AG04449 (cell line): ENCODE measurements around the gene DYRK4.
"Not testable (repeated sequence)": the region's sequence is repeated elsewhere in the genome, so short reads cannot be mapped to it uniquely, and the experiment has no call there.

ENCODE experiments used
- CTCF ChIA-PET: fragments of 350-600 bp; formaldehyde crosslinking; extraction: SDS; loops from one replicate; lab custom pipeline; 2021; ENCODE audit warnings: antibody characterized with exemption; lab: Yijun Ruan, JAX
- POLR2A ChIA-PET: fragments of 400-600, 350-600 bp; formaldehyde crosslinking; extraction: SDS; loops from one replicate; lab custom pipeline; 2020; ENCODE audit warnings: antibody characterized with exemption, inconsistent platforms; lab: Yijun Ruan, JAX
- DNase-seq: peaks from one replicate; pipeline ENCODE4 v3.0.0-alpha.2; 2010; ENCODE audit warnings: low read depth, low spot score
- H3K4me3 ChIP-seq: 2 replicates; pipeline ENCODE4 v1.5.1; 2011; ENCODE audit warnings: low read depth, mild to moderate bottlenecking, control low read depth, low read length
- CTCF ChIP-seq: IDR thresholded peaks from one replicate; pipeline ENCODE4 v1.5.1; 2011; ENCODE audit warnings: mild to moderate bottlenecking, moderate library complexity, low read length, control low read depth, inconsistent platforms; ENCODE audit not compliant: insufficient read depth; ENCODE audit errors: missing control alignments

Gene DYRK4

GRCh38 chr12:4562034-4562657 is at the start of gene DYRK4:
TSS of gene DYRK4 (plus strand) at chr12:4562208. CDS start at chr12:4562246, 38 bp downstream.
- no peak for DNase-seq
- peak within 1 kb of the TSS; percentile 53 for H3K4me3 ChIP-seq
- CTCF ChIA-PET: no interaction called here
- no peak for TF ChIP-seq CTCF
- POLR2A ChIA-PET: no interaction called here

GRCh38 chr12:4518106-4518728 is 43.8 kb upstream of the DYRK4 start:
- no peak overlapping the region for H3K4me3 ChIP-seq
- ChIA-PET POLR2A (no interaction called here), CTCF (interaction anchor here (1.2 to 1.6 kb wide), 2 partner anchors 10 to 98 kb away, joined by 3 to 4 read pairs; no protein-coding TSS in a partner anchor)
- DNase-seq: peak; percentile 47
- no peak for TF ChIP-seq CTCF

- DNase-seq, H3K4me3 ChIP-seq, POLR2A ChIA-PET: not testable (repeated sequence)
- CTCF ChIA-PET: interaction anchor here (0.6 to 5.8 kb wide), 4 partner anchors 103 to 216 kb away, joined by 3 to 48 read pairs (median 18); no protein-coding TSS in a partner anchor
Observed at GRCh38 chr12:4523443-4523842, 38.6 kb upstream of the DYRK4 start.

- DNase-seq: no peak
- ChIA-PET POLR2A (no interaction called here), CTCF (interaction anchor here (0.7 to 5.8 kb wide), 11 partner anchors 7 to 219 kb away, joined by 3 to 48 read pairs (median 4); partner anchors contain the start of gene RAD51AP1)
- TF ChIP-seq CTCF: no peak
- H3K4me3 ChIP-seq: no peak overlapping the region
Observed at GRCh38 chr12:4526923-4527546, 35.0 kb upstream of the DYRK4 start.

GRCh38 chr12:4530160-4530559 is 31.8 kb upstream of the DYRK4 start:
- ChIA-PET CTCF (no interaction called here), POLR2A (no interaction called here)
- TF ChIP-seq CTCF: no peak
- H3K4me3 ChIP-seq: no peak overlapping the region
- no peak for DNase-seq

- no peak overlapping the region for H3K4me3 ChIP-seq
- DNase-seq: no peak
- TF ChIP-seq CTCF: no peak
- CTCF ChIA-PET: interaction anchor here (0.6 to 1.8 kb wide), 4 partner anchors 15 to 228 kb away, joined by 5 to 6 read pairs (median 6); no protein-coding TSS in a partner anchor
- POLR2A ChIA-PET: no interaction called here
Observed at GRCh38 chr12:4530982-4531586, 30.9 kb upstream of the DYRK4 start.
